ENCODE results near the gene CYP2J2. TPM values are rescaled to one million over a fixed set of nuclear protein-coding genes. Genes with fewer than 3 reads are reported as not detected.

CYP2J2 gene
- total RNA-seq, 4 donors from 2014 or later: 2.4 to 8.7 (median 3.2) TPM

DNA sequence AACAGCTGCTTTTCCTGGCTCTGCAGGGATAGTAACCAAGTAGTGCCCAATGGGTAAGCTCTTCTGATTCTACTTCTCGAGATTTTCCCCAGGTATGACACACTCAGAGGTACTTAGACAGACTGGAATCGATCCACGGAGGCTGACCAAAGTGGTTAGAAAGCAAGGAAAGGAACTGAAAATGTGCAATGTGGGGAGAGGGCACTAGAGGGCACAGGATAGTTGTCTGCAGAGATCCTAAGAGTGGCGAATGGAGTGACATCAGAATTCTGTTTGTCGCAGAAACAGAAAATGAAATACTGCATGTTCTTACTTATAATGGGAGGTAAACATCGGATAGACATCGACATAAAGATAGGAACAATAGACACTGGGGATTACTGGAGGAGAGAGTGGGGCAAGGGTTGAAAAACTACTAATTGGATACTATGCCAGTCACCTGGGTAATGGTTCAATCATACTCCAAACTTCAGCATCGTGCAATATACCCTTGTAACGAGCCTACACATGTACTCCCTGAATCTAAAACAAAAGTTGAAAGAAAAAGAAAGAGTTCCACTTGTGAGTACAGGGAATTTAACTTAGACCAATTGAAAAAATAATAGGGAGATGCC is 23.3 kb downstream of the CYP2J2 start:
- Histone ChIP-seq H3K4me3 (no peak overlapping the region), H3K36me3 (peaks cover 0 to 6% of the 10 kb centered on the region in 2 donors), H3K4me1 (no peaks in the 10 kb centered on the region), H3K27me3 (no peaks in the 10 kb centered on the region), H3K27ac (no peak overlapping the region), H3K9me3 (no peaks in the 10 kb centered on the region)
- in situ Hi-C loops (cut with MboI; ENCODE audit: low sequenced_read_pairs in 4 of 4): no loop called here
- intact Hi-C loops (cut with DNase I; ENCODE audit: low total_unique reads): loop anchor here (2.0 kb wide), 1 partner anchor 44 kb away; no protein-coding TSS in a partner anchor
- no peak for DNase-seq
- TF ChIP-seq POLR2A (IDR thresholded peaks at IDR 0.05): no peak
- TF ChIP-seq, protein P1, sequence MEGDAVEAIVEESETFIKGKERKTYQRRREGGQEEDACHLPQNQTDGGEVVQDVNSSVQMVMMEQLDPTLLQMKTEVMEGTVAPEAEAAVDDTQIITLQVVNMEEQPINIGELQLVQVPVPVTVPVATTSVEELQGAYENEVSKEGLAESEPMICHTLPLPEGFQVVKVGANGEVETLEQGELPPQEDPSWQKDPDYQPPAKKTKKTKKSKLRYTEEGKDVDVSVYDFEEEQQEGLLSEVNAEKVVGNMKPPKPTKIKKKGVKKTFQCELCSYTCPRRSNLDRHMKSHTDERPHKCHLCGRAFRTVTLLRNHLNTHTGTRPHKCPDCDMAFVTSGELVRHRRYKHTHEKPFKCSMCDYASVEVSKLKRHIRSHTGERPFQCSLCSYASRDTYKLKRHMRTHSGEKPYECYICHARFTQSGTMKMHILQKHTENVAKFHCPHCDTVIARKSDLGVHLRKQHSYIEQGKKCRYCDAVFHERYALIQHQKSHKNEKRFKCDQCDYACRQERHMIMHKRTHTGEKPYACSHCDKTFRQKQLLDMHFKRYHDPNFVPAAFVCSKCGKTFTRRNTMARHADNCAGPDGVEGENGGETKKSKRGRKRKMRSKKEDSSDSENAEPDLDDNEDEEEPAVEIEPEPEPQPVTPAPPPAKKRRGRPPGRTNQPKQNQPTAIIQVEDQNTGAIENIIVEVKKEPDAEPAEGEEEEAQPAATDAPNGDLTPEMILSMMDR (IDR thresholded peaks at IDR 0.05 in 4 of 5, conservative IDR thresholded peaks at IDR 0.05 in 1 of 5): peak in 3 of 5 experiments; percentile 8 to 21 (median 15)
- ATAC-seq: no peak

DNA sequence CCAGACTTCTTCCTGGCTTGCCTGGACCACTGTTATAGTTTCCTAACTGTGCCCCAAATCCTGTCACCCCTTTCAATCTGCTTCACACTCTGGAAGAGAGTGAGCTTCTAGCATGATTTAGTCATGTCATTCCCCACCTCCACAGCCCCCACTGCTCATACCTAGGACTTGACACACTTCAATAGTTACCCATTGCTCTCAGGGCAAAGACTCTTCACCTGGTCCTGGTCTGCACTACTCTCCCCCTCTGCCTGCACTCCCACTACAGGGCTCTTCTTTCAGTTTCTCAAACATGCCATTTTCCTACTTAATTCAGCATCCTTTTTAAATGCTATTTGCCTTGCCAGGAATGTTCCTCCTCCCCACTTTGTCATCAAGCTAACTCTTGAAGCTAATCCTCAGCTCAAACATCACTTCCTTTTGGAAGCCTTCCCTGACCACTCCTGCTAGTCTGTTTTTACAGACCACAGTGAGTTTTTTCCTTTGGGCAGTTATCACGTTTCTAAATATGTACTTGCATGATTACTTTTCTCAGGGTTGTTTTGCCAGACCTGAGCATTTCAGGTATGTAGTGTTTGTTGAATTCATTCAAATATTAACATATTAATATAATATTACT is 24.7 kb downstream of the CYP2J2 start:
- Histone ChIP-seq H3K9me3 (no peaks in the 10 kb centered on the region), H3K36me3 (no peaks in the 10 kb centered on the region), H3K27ac (no peak overlapping the region), H3K27me3 (no peaks in the 10 kb centered on the region), H3K4me3 (no peak overlapping the region), H3K4me1 (peaks cover 0 to 13% of the 10 kb centered on the region in 2 donors)
- intact Hi-C loops (cut with DNase I; ENCODE audit: low total_unique reads): loop anchor here (2.0 kb wide), 1 partner anchor 45 kb away; no protein-coding TSS in a partner anchor
- DNase-seq: no peak
- TF ChIP-seq POLR2A (IDR thresholded peaks at IDR 0.05): no peak
- TF ChIP-seq, protein P1 (IDR thresholded peaks at IDR 0.05 in 4 of 5, conservative IDR thresholded peaks at IDR 0.05 in 1 of 5): no peak
- in situ Hi-C loops (cut with MboI; ENCODE audit: low sequenced_read_pairs in 4 of 4): no loop called here
- no peak for ATAC-seq

DNA sequence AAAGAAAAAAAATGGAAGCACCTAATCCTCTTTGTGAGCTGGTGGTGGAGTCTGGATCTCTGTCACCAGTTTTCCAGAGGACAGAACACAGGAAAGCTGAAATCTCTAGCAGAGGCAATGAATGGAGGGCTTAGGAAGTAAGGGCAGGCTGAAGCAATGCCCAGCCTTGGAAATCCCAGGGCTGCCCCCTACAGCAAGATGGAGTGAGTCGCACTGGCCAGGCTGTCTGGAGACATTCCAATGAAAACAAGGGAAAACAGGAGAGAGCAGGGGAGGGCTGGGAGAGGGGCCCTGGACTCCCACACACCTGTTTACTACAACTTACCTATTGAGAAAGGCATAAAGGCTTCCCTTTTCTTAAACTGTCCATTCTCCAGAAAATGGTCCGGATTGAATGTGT is 25.9 kb downstream of the CYP2J2 start:
- DNase-seq (no peak), ATAC-seq (no peak)
- no peak for TF ChIP-seq POLR2A (IDR thresholded peaks at IDR 0.05)
- TF ChIP-seq, protein P1 (IDR thresholded peaks at IDR 0.05 in 4 of 5, conservative IDR thresholded peaks at IDR 0.05 in 1 of 5): no peak
- H3K4me3 ChIP-seq: no peak overlapping the region
- intact Hi-C loops (cut with DNase I; ENCODE audit: low total_unique reads) (no loop called here), in situ Hi-C loops (cut with MboI; ENCODE audit: low sequenced_read_pairs in 4 of 4) (no loop called here)
- H3K9me3 ChIP-seq: no peaks in the 10 kb centered on the region
- H3K27ac ChIP-seq: no peak overlapping the region
- H3K27me3 ChIP-seq: no peaks in the 10 kb centered on the region
- no peaks in the 10 kb centered on the region for H3K36me3 ChIP-seq
- H3K4me1 ChIP-seq: peaks cover 0 to 13% of the 10 kb centered on the region in 2 donors

DNA sequence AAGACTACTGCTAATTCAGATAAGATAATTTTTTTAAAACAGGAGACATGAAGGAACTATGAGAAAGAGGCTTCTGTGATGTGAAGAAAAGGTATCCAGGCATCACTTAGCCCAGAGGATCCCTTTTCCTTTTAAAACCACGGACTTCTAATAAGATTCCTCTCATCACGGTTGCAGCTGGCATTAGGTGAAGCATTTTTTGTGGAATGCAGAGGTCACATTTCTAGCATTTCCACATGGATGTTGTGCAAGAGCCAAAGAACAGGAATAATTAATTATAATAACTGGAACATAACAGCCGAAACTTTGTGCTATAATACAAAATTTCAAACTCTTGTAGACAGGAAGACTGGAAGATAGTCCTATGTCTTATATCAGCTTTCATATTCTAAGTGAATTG is 27.6 kb downstream of the CYP2J2 start:
- no peak overlapping the region for H3K4me3 ChIP-seq
- DNase-seq: no peak
- ATAC-seq: no peak
- H3K9me3 ChIP-seq: no peaks in the 10 kb centered on the region
- intact Hi-C loops (cut with DNase I; ENCODE audit: low total_unique reads): no loop called here
- no peaks in the 10 kb centered on the region for H3K36me3 ChIP-seq
- in situ Hi-C loops (cut with MboI; ENCODE audit: low sequenced_read_pairs in 4 of 4): loop anchor here in 1 of 4 donors (10.0 kb wide), 1 partner anchor 46 kb away; no protein-coding TSS in a partner anchor
- peaks cover 0 to 13% of the 10 kb centered on the region in 2 donors for H3K4me1 ChIP-seq
- no peaks in the 10 kb centered on the region for H3K27me3 ChIP-seq
- TF ChIP-seq, protein P1 (IDR thresholded peaks at IDR 0.05 in 4 of 5, conservative IDR thresholded peaks at IDR 0.05 in 1 of 5): no peak
- no peak for TF ChIP-seq POLR2A (IDR thresholded peaks at IDR 0.05)
- H3K27ac ChIP-seq: no peak overlapping the region
